HepG2 (cell line): ENCODE measurements around the gene ZFAND3. TPM values are rescaled to one million over a fixed set of nuclear protein-coding genes. Genes with fewer than 3 reads are reported as not detected.
A peak's percentile ranks its signal among the peaks of the same experiment; 100 is the strongest.

Experiments
- CHCHD3 ChIP-seq: sonication (generic); formaldehyde crosslinking; IDR thresholded peaks from 2 replicates; pipeline ENCODE4 v1.8.0; 2022; ENCODE audit warnings: mild to moderate bottlenecking, missing genetic modification reagents, moderate library complexity
- CHD4 ChIP-seq: fragments of 200-600 bp; sonication (generic); IDR thresholded peaks from 2 replicates; pipeline ENCODE4 v1.7.0; 2017; ENCODE audit warnings: mild to moderate bottlenecking, low read length, borderline replicate concordance
- FOXC1 ChIP-seq: sonication (generic); formaldehyde crosslinking; IDR thresholded peaks from 2 replicates; pipeline ENCODE4 v1.8.0; 2022; ENCODE audit warnings: mild to moderate bottlenecking, missing genetic modification reagents, borderline replicate concordance
- GATA4 ChIP-seq: sonication (generic); IDR thresholded peaks from 2 replicates; pipeline ENCODE4 v1.6.1; 2016; ENCODE audit warnings: antibody characterized with exemption, low read depth, borderline replicate concordance
- GPN1 ChIP-seq: sonication (generic); formaldehyde crosslinking; IDR thresholded peaks from 2 replicates; pipeline ENCODE4 v1.5.1; 2020; ENCODE audit warnings: missing genetic modification reagents, borderline replicate concordance
- MTF1 ChIP-seq: sonication (generic); formaldehyde crosslinking; IDR thresholded peaks from 2 replicates; pipeline ENCODE4 v1.5.0; 2020; ENCODE audit warnings: missing genetic modification reagents
- MYC ChIP-seq: sonication (generic); formaldehyde crosslinking; IDR thresholded peaks from 2 replicates; pipeline ENCODE4 v1.9.0; 2021; ENCODE audit warnings: missing genetic modification reagents, borderline replicate concordance
- NR2F6 ChIP-seq, 2 experiments: IDR thresholded peaks; 2 replicates each; pipeline ENCODE4 v1.6.1; 2016; ENCODE audit warnings: antibody characterized with exemption in 1 of 2, mild to moderate bottlenecking in 1 of 2
- PAXIP1 ChIP-seq: sonication (generic); formaldehyde crosslinking; conservative IDR thresholded peaks from 2 replicates; pipeline ENCODE4 v1.4.0; 2020; ENCODE audit warnings: mild to moderate bottlenecking, missing genetic modification reagents, moderate library complexity
- ZFP41 ChIP-seq: sonication (generic); formaldehyde crosslinking; IDR thresholded peaks from 2 replicates; pipeline ENCODE4 v1.4.0; 2020; ENCODE audit warnings: mild to moderate bottlenecking, missing genetic modification reagents, borderline replicate concordance
- ZNF3 ChIP-seq: IDR thresholded peaks from 2 replicates; pipeline ENCODE4 v1.7.0; 2017; ENCODE audit warnings: inconsistent platforms
- ZNF788 ChIP-seq: sonication (generic); formaldehyde crosslinking; IDR thresholded peaks from 2 replicates; pipeline ENCODE4 v1.5.0; 2020; ENCODE audit warnings: mild to moderate bottlenecking, missing genetic modification reagents, borderline replicate concordance
- ZSCAN12 ChIP-seq: sonication (generic); formaldehyde crosslinking; IDR thresholded peaks from 2 replicates; pipeline ENCODE4 v1.9.0; 2021; ENCODE audit warnings: mild to moderate bottlenecking, missing genetic modification reagents
- polyA plus RNA-seq, 8 experiments: library from polyadenylated mRNA; depleted of rRNA in 3 of 8; stranded (reverse) in 7 of 8; unstranded in 1 of 8; fragments of >200 nt; fragmentation: Illumina TruSeq in 4 of 8; extraction: Trizol in 4 of 8; gene quantifications; 2 replicates each; pipeline versions ENCODE4 v1.2.1 to v1.2.3, GENCODE V29; 2011 to 2016; ENCODE audit warnings: low read depth in 4 of 8, missing spikeins in 1 of 8, mixed read lengths in 1 of 8; ENCODE audit not compliant: insufficient read depth in 1 of 8
- total RNA-seq, 5 experiments: library from RNA; depleted of rRNA; stranded (reverse); fragments of >200 nt; fragmentation: Illumina TruSeq; extraction: Trizol; gene quantifications; 2 replicates each; pipeline ENCODE4 v1.2.3, GENCODE V29; 2016; ENCODE audit warnings: low read depth in 1 of 5
- TF ChIP-seq, protein P1 (sequence below): IDR thresholded peaks from 2 replicates; pipeline ENCODE4 v1.6.1; 2012; ENCODE audit warnings: inconsistent platforms
- TF ChIP-seq, protein P2 (sequence below): sonication (generic); formaldehyde crosslinking; IDR thresholded peaks from 2 replicates; pipeline ENCODE4 v1.9.0; 2021; ENCODE audit warnings: missing genetic modification reagents, borderline replicate concordance
- TF ChIP-seq, protein P3 (sequence below): sonication (generic); formaldehyde crosslinking; IDR thresholded peaks from 2 replicates; pipeline ENCODE4 v1.4.0; 2020; ENCODE audit warnings: mild to moderate bottlenecking, missing genetic modification reagents

Gene ZFAND3
- total and polyA plus RNA-seq, 2 of the 13 experiments (the other 11 are each of a cell fraction or from before 2014, with no cell fraction given): 16.4 to 17.1 TPM

- TF ChIP-seq ZSCAN12 (no peak), NR2F6 (IDR thresholded peaks at IDR 0.05) (no peak), NR2F6 (CRISPR knock-in tag; IDR thresholded peaks at IDR 0.05) (no peak), ZFP41 (no peak), ZNF3 (no peak), MYC (CRISPR knock-in tag) (no peak), CHCHD3 (CRISPR knock-in tag) (no peak), PAXIP1 (CRISPR knock-in tag) (peak; percentile 31; the same call in 1 of the 2 replicates), MTF1 (no peak), GPN1 (CRISPR knock-in tag) (no peak), GATA4 (no peak), ZNF788 (CRISPR knock-in tag) (no peak), FOXC1 (CRISPR knock-in tag) (no peak), CHD4 (0 out of 2 replicates have a peak, but pooled peaks have one; percentile 62)
- TF ChIP-seq, protein P1, sequence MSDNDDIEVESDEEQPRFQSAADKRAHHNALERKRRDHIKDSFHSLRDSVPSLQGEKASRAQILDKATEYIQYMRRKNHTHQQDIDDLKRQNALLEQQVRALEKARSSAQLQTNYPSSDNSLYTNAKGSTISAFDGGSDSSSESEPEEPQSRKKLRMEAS: no peak
- TF ChIP-seq, protein P2, sequence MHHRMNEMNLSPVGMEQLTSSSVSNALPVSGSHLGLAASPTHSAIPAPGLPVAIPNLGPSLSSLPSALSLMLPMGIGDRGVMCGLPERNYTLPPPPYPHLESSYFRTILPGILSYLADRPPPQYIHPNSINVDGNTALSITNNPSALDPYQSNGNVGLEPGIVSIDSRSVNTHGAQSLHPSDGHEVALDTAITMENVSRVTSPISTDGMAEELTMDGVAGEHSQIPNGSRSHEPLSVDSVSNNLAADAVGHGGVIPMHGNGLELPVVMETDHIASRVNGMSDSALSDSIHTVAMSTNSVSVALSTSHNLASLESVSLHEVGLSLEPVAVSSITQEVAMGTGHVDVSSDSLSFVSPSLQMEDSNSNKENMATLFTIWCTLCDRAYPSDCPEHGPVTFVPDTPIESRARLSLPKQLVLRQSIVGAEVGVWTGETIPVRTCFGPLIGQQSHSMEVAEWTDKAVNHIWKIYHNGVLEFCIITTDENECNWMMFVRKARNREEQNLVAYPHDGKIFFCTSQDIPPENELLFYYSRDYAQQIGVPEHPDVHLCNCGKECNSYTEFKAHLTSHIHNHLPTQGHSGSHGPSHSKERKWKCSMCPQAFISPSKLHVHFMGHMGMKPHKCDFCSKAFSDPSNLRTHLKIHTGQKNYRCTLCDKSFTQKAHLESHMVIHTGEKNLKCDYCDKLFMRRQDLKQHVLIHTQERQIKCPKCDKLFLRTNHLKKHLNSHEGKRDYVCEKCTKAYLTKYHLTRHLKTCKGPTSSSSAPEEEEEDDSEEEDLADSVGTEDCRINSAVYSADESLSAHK (CRISPR knock-in tag): no peak
- TF ChIP-seq, protein P3, sequence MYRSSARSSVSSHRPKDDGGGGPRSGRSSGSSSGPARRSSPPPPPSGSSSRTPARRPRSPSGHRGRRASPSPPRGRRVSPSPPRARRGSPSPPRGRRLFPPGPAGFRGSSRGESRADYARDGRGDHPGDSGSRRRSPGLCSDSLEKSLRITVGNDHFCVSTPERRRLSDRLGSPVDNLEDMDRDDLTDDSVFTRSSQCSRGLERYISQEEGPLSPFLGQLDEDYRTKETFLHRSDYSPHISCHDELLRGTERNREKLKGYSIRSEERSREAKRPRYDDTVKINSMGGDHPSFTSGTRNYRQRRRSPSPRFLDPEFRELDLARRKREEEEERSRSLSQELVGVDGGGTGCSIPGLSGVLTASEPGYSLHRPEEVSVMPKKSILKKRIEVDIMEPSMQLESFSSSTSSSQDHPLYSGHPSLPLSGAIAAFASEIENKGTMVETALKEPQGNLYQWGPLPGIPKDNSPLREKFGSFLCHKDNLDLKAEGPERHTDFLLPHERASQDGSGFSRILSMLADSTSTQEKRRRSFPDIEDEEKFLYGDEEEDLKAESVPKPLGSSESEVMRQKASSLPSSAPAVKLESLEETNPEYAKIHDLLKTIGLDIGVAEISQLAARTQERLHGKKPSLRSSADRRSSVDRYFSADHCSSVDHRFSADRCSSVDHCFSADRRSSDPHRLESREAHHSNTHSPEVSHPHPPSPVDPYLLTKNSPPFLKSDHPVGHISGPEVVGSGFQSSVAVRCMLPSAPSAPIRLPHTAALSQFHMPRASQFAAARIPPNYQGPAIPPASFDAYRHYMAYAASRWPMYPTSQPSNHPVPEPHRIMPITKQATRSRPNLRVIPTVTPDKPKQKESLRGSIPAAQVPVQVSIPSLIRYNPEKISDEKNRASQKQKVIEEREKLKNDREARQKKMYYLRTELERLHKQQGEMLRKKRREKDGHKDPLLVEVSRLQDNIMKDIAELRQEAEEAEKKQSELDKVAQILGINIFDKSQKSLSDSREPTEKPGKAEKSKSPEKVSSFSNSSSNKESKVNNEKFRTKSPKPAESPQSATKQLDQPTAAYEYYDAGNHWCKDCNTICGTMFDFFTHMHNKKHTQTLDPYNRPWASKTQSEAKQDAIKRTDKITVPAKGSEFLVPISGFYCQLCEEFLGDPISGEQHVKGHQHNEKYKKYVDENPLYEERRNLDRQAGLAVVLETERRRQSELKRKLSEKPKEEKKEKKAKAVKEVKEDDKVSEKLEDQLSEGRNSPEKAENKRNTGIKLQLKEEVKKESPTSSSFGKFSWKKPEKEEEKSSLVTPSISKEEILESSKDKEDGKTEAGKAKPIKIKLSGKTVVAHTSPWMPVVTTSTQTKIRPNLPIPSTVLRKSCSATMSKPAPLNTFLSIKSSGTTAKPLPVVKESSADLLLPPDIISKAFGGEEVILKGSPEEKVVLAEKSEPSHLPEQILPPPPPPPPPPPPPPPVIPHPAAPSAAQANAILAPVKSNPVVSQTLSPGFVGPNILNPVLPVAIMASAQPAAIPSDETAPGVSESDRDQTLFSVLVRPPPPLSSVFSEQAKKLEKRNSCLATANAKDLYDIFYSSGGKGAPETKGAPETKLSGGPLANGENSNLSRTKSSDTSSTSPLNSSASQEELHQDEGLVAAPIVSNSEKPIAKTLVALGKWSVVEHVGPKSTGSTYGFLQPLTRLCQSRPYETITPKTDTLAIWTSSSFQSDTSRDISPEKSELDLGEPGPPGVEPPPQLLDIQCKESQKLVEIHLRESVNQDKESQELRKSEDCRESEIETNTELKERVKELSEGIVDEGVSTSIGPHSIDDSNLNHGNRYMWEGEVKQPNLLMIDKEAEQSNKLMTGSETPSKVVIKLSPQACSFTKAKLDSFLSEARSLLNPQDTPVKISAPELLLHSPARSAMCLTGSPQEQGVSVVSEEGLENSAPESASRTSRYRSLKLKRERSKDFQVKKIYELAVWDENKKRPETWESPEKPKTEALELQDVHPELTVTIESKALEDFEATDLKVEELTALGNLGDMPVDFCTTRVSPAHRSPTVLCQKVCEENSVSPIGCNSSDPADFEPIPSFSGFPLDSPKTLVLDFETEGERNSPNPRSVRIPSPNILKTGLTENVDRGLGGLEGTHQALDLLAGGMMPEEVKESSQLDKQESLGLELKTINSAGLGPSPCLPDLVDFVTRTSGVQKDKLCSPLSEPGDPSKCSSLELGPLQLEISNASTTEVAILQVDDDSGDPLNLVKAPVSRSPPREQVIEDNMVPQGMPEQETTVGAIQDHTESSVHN (CRISPR knock-in tag): no peak
Observed at GRCh38 chr6:38018755-38019165, 199.2 kb downstream of the ZFAND3 start (continued).
